HG03045 (cell line): Measurements from ENCODE around the gene PC.
"Not testable (repeated sequence)": the region's sequence is repeated elsewhere in the genome, so short reads cannot be mapped to it uniquely, and the experiment has no call there.

Experiments
- ATAC-seq: cut with Tn5 transposase; IDR thresholded peaks from one replicate; pipeline ENCODE4 v1.9.1; 2021; ENCODE audit warnings: mild to moderate bottlenecking, moderate library complexity; ENCODE audit not compliant: unreplicated experiment

The PC gene

GRCh38 chr11:66845143-66845875, 112.9 kb downstream of the PC start:
- ATAC-seq, result no peak

- ATAC-seq, result no peak
Measured at GRCh38 chr11:66844496-66845142, 113.6 kb downstream of the PC start.

GRCh38 chr11:66843776-66844495, 114.2 kb downstream of the PC start:
- ATAC-seq, result no peak

GRCh38 chr11:66842896-66843775, 115.0 kb downstream of the PC start, which contains the start of gene RCE1:
RCE1 (plus strand) TSS chr11:66843441; CDS start chr11:66843456, 15 bp downstream.
- ATAC-seq, result peak; percentile 82

- no peak for ATAC-seq
Measured at GRCh38 chr11:66842501-66842895, 115.7 kb downstream of the PC start.

- ATAC-seq, result no peak
Measured at GRCh38 chr11:66841861-66842260, 116.3 kb downstream of the PC start.

- ATAC-seq, result no peak
Measured at GRCh38 chr11:66840317-66841091, 117.7 kb downstream of the PC start.

GRCh38 chr11:66835768-66836405, 122.3 kb downstream of the PC start:
- no peak for ATAC-seq

GRCh38 chr11:66834943-66835342, 123.2 kb downstream of the PC start:
- no peak for ATAC-seq

- no peak for ATAC-seq
Measured at GRCh38 chr11:66834539-66834845, 123.7 kb downstream of the PC start.

- ATAC-seq, result not testable (repeated sequence)
Measured at GRCh38 chr11:66824573-66824972, 133.6 kb downstream of the PC start.

- ATAC-seq, result no peak
Measured at GRCh38 chr11:66823700-66824099, 134.5 kb downstream of the PC start.

- ATAC-seq, result no peak
Measured at GRCh38 chr11:66820901-66821300, 137.3 kb downstream of the PC start.

- no peak for ATAC-seq
Measured at GRCh38 chr11:66820381-66820780, 137.8 kb downstream of the PC start.

- no peak for ATAC-seq
Measured at GRCh38 chr11:66818231-66818955, 139.8 kb downstream of the PC start.

GRCh38 chr11:66815646-66816045, 142.5 kb downstream of the PC start:
- no peak for ATAC-seq

GRCh38 chr11:66814678-66815077, 143.5 kb downstream of the PC start:
- no peak for ATAC-seq

- ATAC-seq, result no peak
Measured at GRCh38 chr11:66810576-66811185, 147.5 kb downstream of the PC start.

- ATAC-seq, result no peak
Measured at GRCh38 chr11:66809592-66809991, 148.6 kb downstream of the PC start.
